ENCODE results near the gene BTN3A1.
"Not testable (repeated sequence)": the region's sequence is repeated elsewhere in the genome, so short reads cannot be mapped to it uniquely, and the experiment has no call there.

Gene BTN3A1

GRCh38 chr6:26401987-26402658 is at the start of gene BTN3A1:
TSS of gene BTN3A1 (plus strand) at chr6:26402275. CDS start at chr6:26405564, 3,289 bp downstream.
- peak; percentile 33 to 46 (median 37) for DNase-seq (ENCODE audit: low read depth in 2 of 3, low spot score in 2 of 3)

DNA sequence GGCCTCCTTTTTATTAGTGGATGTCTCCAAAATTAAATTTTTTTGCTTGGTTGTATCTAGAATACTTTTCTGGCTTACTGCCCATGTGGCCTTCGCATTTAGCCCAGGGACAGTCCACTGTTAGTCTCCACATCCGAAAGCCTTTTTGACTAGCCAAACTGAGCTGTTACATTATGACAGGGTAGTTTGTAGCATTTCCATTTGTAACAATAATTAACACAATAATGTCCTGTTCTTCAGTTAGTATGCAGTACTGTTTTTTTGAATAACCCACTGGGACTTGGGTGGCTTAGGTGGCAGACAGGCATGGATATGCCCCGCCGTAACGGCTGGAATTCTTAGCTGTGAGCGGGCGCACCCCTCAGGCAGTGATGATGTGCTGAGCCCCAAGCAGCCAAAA is 49.8 kb upstream of the BTN3A1 start:
- DNase-seq (ENCODE audit: low read depth in 2 of 3, low spot score in 2 of 3), result no peak

- no peak for DNase-seq (ENCODE audit: low read depth in 2 of 3, low spot score in 2 of 3)
Observed at GRCh38 chr6:26354162-26354561, 47.9 kb upstream of the BTN3A1 start.

DNA sequence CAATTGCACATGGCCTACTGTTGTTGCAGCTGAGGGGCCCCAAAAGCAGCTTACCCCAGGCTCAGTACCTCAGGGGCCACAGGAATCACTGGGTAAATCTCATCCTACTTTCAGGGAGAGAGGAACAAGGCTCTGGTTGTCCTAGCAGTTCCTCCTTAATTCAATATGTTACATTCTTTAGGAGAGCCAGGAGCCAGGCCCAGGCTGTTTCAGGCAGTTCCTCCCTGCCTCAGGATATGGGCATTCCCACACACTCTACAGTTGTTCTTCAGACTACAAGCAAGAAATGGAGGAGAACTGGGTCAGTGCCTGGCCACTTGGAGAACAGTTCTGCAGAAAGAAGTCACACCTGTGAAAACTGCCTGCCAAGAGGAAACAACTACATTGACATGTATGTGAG is 46.7 kb upstream of the BTN3A1 start:
- DNase-seq (ENCODE audit: low read depth in 2 of 3, low spot score in 2 of 3), result no peak

DNA sequence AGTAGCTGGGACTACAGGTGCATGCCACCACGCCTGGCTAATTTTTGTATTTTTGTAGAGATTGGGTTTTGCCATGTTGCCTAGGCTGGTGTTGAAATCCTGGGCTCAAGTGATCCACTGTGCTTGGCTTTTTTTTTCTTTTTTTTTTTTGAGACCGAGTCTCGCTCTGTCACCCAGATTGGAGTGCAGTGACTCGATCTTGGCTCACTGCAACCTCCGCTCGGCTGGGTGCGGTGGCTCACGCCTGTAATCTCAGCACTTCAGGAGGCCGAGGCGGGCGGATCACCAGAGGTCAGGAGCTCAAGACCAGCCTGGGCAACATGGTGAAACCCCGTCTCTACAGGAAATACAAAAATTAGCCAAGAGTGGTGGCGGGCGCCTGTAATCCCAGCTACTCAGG is 44.5 kb upstream of the BTN3A1 start:
- DNase-seq (ENCODE audit: low read depth in 2 of 3, low spot score in 2 of 3), result not testable (repeated sequence)

DNA sequence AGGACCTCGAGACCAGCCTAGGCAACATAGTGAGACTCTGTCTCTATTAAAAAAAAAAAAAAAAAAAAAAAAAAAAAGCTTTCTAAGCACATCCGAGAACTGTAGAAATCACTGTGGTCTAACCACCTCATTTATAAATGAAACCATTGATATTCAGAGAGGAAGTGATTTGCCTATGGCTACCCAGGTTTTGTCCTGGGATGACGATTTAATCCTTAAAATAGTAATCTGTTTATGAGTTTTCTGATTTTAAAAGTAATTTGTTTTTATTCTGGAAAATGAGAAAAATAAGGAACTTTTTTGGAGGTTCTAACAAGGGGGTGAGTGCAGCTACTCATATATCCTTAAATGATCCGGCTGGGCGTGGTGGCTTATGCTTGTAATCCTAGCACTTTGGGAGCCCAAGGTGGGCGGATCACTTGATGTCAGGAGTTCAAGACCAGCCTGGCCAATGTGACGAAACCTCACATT is 43.5 kb upstream of the BTN3A1 start:
- no peak for DNase-seq (ENCODE audit: low read depth in 2 of 3, low spot score in 2 of 3)

- no peak for DNase-seq (ENCODE audit: low read depth in 2 of 3, low spot score in 2 of 3)
Observed at GRCh38 chr6:26359765-26360164, 42.3 kb upstream of the BTN3A1 start.

DNA sequence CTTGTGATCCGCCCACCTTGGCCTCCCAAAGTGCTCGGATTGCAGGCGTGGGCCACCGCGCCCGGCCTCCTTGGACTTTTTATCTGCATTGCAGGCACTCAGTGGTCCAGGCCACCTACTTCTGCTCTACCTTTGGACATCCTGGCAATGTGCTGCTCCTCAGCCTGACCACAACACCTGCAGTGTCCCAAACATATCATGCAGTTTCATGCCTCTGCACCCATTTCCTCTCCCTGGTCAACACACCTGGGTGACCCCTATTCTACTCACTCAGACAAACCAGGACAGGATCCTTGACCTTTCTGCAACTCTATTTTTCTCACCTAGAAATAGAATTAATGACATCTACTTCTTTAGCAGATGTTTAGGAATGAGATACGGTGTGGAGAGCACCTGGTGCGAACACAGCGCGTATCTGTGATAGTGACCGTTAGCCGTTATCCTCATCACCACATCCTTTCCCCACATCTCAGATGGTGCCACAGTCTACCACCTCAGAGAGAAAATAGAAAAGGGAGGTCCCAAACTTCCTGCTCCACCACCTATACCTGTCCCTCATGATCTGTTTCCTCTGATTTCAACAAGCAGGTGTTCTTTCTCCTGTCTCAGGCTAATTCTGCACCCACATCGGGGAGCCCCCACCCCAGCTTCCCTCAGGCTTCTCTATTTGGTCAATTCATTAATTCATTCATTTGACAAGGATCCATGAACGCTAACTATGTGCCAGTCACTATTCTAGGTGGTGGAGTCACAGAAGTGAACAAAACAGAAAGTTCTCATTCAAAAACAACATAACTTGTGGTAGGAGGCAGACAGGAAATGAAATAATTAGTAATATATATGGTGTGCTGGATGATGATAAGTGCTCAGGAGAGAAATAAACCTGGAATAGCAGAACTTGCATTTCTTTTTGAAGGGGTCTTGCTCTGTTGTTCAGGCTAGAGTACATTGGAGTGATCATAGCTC is 41.3 kb upstream of the BTN3A1 start:
- DNase-seq (ENCODE audit: low read depth in 2 of 3, low spot score in 2 of 3), result no peak

- no peak for DNase-seq (ENCODE audit: low read depth in 2 of 3, low spot score in 2 of 3)
Observed at GRCh38 chr6:26361544-26361943, 40.5 kb upstream of the BTN3A1 start.

- DNase-seq (ENCODE audit: low read depth in 2 of 3, low spot score in 2 of 3), result no peak
Observed at GRCh38 chr6:26362093-26362835, 39.8 kb upstream of the BTN3A1 start.

- no peak for DNase-seq (ENCODE audit: low read depth in 2 of 3, low spot score in 2 of 3)
Observed at GRCh38 chr6:26362836-26363220, 39.2 kb upstream of the BTN3A1 start.

- DNase-seq (ENCODE audit: low read depth in 2 of 3, low spot score in 2 of 3), result no peak
Observed at GRCh38 chr6:26363882-26364701, 38.0 kb upstream of the BTN3A1 start.

GRCh38 chr6:26365633-26365995 is 36.5 kb upstream of the BTN3A1 start:
- no peak for DNase-seq (ENCODE audit: low read depth in 2 of 3, low spot score in 2 of 3)

DNA sequence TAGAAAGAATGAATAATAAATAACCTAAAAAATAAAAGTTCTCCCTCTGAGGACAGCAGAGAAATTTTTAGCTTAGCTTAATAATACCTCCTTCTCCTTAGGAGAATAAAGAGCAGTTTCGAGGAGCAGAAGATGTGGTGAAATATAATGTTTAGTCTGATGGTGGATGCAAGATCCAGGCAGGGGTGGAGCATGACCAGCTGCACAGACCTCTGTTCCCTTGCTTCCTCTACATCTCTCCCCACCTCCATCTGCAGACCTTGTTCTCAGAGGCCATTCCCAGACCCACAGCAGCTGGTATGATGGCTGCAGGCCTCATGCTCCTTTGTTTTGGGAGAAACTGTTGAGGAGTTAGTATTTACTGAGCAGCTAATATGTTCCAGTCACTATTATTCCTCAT is 35.6 kb upstream of the BTN3A1 start:
- no peak for DNase-seq (ENCODE audit: low read depth in 2 of 3, low spot score in 2 of 3)

- no peak for DNase-seq (ENCODE audit: low read depth in 2 of 3, low spot score in 2 of 3)
Observed at GRCh38 chr6:26367114-26367513, 35.0 kb upstream of the BTN3A1 start.

DNA sequence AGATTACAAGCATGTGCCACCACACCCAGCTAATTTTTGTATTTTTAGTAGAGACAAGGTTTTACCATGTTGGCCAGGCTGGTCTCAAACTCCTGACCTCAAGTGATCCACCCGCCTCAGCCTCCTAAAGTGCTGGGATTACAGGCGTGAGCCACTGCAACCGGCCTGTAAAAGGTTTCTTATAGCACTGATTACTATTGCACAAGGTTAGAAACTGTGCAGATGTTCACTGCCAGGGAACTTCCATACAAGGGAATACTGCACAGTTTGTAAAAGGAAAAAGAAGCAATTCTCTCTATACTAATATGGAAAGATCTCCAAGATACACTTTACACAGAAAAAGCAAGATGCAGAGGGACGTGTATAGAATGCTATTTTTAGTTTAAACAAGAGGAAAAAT is 30.3 kb upstream of the BTN3A1 start:
- DNase-seq (ENCODE audit: low read depth in 2 of 3, low spot score in 2 of 3), result not testable (repeated sequence)

GRCh38 chr6:26372308-26373144 is 29.5 kb upstream of the BTN3A1 start:
- no peak for DNase-seq (ENCODE audit: low read depth in 2 of 3, low spot score in 2 of 3)

DNA sequence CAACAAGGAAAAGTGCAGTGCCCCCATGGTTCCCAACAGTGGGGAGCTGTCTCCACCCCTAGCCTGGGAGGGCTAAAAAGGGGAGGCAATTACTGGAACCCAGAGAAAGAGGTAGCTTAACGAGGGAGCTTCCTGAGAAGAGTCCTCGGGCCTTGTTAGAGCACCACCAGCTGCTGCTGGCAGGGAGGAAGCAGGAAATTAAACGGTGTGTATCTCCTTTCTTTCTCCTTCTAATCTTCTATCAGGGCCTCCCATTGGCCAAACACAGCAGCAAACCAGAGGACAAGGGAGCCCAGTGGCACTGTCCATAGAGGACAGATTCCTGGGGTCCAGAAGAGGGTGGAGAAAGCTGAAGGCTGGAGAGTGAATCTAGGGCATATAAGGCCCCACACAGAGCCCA is 26.8 kb upstream of the BTN3A1 start:
- no peak for DNase-seq (ENCODE audit: low read depth in 2 of 3, low spot score in 2 of 3)

DNA sequence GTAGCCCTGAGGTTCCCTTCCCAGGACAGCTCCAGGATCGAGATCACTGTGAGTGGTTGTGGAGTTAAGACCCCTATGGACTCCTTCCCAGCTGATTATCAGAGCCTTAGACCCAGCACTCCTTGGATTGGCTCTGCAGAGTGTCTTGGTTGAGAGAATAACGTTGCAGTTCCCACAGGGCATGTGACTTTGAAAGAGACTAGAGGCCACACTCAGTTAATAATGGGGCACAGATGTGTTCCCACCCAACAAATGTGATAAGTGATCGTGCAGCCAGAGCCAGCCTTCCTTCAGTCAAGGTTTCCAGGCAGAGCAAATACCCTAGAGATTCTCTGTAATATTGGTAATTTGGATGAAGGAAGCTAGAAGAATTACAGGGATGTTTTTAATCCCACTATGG is 24.4 kb upstream of the BTN3A1 start:
- DNase-seq (ENCODE audit: low read depth in 2 of 3, low spot score in 2 of 3), result no peak

DNA sequence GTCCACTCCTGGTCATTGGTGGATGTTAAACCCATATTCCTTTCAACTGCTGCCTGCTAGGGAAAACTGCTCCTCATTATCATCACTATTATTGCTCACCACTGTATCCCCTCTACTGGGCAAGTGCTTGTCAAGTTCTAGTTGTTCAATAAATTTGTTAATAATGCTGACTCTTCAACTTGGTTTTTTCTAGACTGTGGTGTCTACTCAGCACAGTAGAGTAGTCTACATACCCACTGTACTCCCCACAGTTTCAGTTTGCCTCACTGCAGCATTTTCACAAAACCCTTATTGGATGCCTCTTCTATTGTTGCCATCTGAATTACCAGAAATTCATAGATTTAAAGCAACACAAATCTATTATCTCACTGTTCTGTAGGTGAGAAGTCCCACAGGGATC is 23.9 kb upstream of the BTN3A1 start:
- not testable (repeated sequence) for DNase-seq (ENCODE audit: low read depth in 2 of 3, low spot score in 2 of 3)

Measured in activated CD8-positive, alpha-beta memory T cell treated with anti-CD3 and anti-CD28 coated beads for 48 hours (primary cell).